HFFc6 (cell line): ENCODE data around the gene NUP210. TPM values are rescaled to one million over a fixed set of nuclear protein-coding genes. Genes with fewer than 3 reads are reported as not detected.

Source experiments
- DNase-seq: peaks from one replicate; pipeline ENCODE4 v3.0.0-alpha.2; 2018
- H3K27ac Mint-ChIP-seq: 2 replicates; pipeline ENCODE4 v1.8.0; 2020; ENCODE audit warnings: mild to moderate bottlenecking, mixed read lengths
- H3K27me3 Mint-ChIP-seq: 2 replicates; pipeline ENCODE4 v1.8.0; 2021; ENCODE audit warnings: mild to moderate bottlenecking, moderate library complexity, mixed read lengths; ENCODE audit not compliant: insufficient read depth
- H3K36me3 Mint-ChIP-seq: 2 replicates; pipeline ENCODE4 v1.8.0; 2021; ENCODE audit warnings: low read depth, mixed read lengths
- H3K4me1 Mint-ChIP-seq: 2 replicates; pipeline ENCODE4 v1.8.0; 2020; ENCODE audit warnings: low read depth, mixed read lengths
- H3K4me3 Mint-ChIP-seq: 2 replicates; pipeline ENCODE4 v1.8.0; 2020; ENCODE audit warnings: mild to moderate bottlenecking, moderate library complexity, mixed read lengths
- H3K9me3 Mint-ChIP-seq: 2 replicates; pipeline ENCODE4 v1.8.0; 2020; ENCODE audit warnings: mild to moderate bottlenecking, mixed read lengths
- total RNA-seq, 6 experiments: library from RNA; stranded (reverse); fragmentation: NEBNext Ultra II Directional; extraction: Animal tissue kit (Norgen Biotek cat#: 25700); gene quantifications; 2 replicates in 1 of 6; 3 replicates in 5 of 6; pipeline ENCODE4 v1.2.3, GENCODE V29; 2021
- TF ChIP-seq, protein P1 (sequence below): fragments of 200-600 bp; sonication (generic); IDR thresholded peaks from 2 replicates; pipeline ENCODE4 v1.5.0; 2021; ENCODE audit warnings: antibody characterized with exemption, mild to moderate bottlenecking

The NUP210 gene
- total RNA-seq, 6 experiments from 2014 or later = 0.33 to 3.4 (median 3.1) TPM

DNA sequence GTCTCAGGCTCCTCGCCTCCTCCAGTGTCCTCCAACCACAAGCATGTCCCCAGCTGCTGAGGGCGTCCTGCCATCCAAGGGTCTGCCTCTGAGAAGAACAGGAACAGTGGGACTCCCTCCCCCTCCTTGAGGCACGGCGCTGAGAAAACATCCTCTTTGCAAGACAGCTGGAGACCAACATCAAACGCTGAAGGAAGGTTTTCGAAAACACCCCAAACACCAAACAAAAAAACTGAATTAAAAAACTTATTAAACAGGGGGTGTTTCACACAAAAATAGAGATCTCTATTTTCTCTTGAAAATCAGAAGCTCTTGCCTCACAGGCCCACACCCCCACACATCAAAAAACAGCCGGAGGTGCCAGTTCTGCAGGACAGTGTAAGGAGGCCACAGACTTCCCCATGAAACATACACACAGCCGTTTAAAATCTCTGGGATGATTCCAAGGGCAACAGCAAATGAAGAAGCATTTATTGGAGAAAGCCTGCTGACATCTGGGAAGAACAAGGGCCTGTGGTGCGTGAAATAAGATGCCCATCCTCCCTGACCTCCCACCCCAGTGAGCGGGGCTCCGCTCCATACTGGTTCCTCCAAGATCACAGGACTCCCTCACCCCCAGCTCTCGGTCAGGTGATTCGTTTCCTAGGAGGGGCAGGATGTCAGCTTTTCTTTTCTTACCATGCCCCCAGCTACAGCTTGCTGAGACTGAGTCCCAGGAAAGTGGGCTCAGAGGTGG lies 71.3 kb downstream of the NUP210 start:
- H3K9me3 Mint-ChIP-seq = no peaks in the 10 kb centered on the region
- no peak for DNase-seq
- H3K27ac Mint-ChIP-seq = no peak overlapping the region
- no peak overlapping the region for H3K4me3 Mint-ChIP-seq
- TF ChIP-seq, protein P1, sequence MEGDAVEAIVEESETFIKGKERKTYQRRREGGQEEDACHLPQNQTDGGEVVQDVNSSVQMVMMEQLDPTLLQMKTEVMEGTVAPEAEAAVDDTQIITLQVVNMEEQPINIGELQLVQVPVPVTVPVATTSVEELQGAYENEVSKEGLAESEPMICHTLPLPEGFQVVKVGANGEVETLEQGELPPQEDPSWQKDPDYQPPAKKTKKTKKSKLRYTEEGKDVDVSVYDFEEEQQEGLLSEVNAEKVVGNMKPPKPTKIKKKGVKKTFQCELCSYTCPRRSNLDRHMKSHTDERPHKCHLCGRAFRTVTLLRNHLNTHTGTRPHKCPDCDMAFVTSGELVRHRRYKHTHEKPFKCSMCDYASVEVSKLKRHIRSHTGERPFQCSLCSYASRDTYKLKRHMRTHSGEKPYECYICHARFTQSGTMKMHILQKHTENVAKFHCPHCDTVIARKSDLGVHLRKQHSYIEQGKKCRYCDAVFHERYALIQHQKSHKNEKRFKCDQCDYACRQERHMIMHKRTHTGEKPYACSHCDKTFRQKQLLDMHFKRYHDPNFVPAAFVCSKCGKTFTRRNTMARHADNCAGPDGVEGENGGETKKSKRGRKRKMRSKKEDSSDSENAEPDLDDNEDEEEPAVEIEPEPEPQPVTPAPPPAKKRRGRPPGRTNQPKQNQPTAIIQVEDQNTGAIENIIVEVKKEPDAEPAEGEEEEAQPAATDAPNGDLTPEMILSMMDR = no peak
- H3K4me1 Mint-ChIP-seq = peaks cover 17% of the 10 kb centered on the region
- peaks cover 27% of the 10 kb centered on the region for H3K27me3 Mint-ChIP-seq
- no peaks in the 10 kb centered on the region for H3K36me3 Mint-ChIP-seq

DNA sequence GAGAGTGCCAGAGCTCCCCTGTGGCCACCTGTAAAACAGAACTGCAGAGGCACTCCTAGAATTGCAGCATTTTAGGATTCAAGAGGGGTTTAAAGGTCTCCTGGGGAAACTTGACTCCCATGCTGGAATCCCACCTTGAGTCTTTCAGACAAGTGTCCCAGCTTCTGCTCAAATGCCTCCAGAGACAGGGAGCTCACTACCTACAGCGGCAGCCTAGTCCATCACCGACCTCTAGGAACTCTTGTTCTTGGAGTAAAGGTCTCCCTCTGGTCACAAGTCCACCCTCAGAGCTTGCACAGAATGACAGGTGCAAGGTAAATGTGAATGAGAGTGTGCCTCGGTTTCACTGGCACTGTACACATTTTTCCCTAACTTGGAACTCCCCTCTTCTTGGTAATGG lies 72.0 kb downstream of the NUP210 start:
- TF ChIP-seq, protein P1 = no peak
- Mint-ChIP-seq H3K27me3 (peaks cover 32% of the 10 kb centered on the region), H3K36me3 (no peaks in the 10 kb centered on the region), H3K27ac (no peak overlapping the region), H3K9me3 (no peaks in the 10 kb centered on the region), H3K4me1 (peaks cover 17% of the 10 kb centered on the region), H3K4me3 (no peak overlapping the region)
- no peak for DNase-seq

DNA sequence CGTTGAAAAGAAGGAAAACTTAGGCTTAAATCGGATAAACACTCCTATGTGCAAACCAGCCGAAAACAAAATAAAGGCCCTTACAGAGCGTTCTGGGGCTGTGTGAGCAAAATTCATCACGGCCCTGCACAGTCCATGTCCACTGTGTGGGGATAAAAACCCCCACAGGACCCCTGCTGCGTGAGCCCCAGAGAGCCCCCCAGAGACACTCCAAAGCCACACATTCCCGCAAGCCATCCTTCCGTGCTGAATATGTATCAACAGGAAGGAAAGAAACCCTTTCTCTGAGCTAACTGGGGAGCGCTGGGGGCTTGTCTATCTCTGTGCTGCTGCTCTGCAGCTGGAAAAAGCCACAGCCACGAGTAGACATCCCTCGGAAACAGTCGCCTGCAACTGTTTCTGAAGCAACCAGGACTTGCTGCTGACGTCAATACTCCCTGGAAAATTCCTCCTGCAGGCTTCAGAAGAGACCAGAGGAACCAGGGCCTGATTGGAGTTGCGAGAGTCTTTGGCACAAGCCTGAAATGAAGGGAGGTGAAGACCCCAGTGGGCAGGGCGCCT lies 72.7 kb downstream of the NUP210 start:
- no peak overlapping the region for H3K4me3 Mint-ChIP-seq
- TF ChIP-seq, protein P1 = no peak
- H3K36me3 Mint-ChIP-seq = no peaks in the 10 kb centered on the region
- H3K27me3 Mint-ChIP-seq = peaks cover 36% of the 10 kb centered on the region
- no peaks in the 10 kb centered on the region for H3K9me3 Mint-ChIP-seq
- peaks cover 10% of the 10 kb centered on the region for H3K4me1 Mint-ChIP-seq
- DNase-seq = no peak
- no peak overlapping the region for H3K27ac Mint-ChIP-seq

DNA sequence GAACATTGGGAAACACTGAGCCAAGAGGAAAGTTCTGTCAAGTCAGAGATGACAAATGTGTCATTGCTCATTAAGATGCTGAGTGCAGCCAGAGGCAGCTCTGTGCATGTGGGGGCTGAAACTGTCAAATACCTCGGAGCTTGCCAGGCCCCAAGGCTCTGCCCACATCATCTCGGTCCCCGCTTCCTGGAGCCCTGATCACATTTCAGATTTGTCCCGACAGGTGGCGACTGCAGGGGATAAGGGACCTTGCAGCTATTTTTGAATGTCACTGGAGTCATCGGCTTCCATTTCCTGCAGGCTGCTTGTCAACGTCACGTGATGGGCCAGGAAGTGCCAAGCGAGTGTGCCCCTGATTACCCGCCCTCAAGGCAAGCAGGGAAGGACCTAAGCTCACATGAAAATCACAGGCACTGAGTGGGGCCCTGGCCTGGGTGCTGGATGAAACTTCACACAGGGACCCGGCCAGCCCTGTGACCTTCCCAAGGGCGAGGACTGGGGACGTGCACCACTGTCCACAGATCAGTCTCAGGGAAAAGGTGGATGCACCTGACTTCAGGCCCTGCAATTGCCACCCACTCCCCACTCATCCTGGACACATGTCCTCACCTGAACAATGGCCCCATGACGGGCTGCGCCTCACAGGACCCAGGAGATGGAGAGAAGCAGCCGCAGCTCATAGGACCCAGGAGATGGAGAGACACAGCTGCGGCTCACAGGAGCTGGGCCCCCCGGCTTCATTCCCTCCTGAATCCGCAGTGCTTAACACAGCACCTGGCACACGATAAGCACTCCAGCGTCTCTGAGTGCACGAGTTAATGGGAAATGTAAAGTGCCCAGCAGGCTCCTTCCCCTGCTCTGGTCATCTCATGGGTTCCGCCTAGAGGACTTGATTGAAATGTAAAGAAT lies 73.4 kb downstream of the NUP210 start:
- H3K27ac Mint-ChIP-seq = no peak overlapping the region
- H3K4me1 Mint-ChIP-seq = peaks cover 8% of the 10 kb centered on the region
- no peaks in the 10 kb centered on the region for H3K9me3 Mint-ChIP-seq
- no peak for DNase-seq
- peaks cover 40% of the 10 kb centered on the region for H3K27me3 Mint-ChIP-seq
- TF ChIP-seq, protein P1 = no peak
- H3K36me3 Mint-ChIP-seq = no peaks in the 10 kb centered on the region
- no peak overlapping the region for H3K4me3 Mint-ChIP-seq

DNA sequence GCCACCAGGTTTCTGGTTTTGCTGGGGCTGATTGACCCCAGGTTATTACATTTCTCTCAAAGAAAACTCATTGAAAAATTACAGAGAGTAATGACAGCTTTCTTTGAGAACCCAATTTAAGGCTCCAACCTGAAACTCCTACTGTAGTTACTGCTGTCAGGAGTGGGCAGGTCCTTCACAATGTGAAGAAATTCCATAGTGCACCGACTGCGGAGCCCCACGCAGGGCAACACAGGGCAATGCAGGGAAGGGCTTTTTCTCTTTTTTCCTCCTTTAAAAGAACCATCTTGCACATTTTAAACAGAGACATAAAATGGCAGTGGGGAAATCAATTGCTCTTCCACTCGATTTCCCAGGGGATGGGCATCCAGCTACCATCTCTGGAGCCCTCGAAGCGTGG lies 74.3 kb downstream of the NUP210 start:
- TF ChIP-seq, protein P1 = no peak
- H3K4me3 Mint-ChIP-seq = no peak overlapping the region
- H3K27me3 Mint-ChIP-seq = peaks cover 47% of the 10 kb centered on the region
- no peaks in the 10 kb centered on the region for H3K9me3 Mint-ChIP-seq
- H3K36me3 Mint-ChIP-seq = no peaks in the 10 kb centered on the region
- H3K27ac Mint-ChIP-seq = no peak overlapping the region
- no peak for DNase-seq
- H3K4me1 Mint-ChIP-seq = peaks cover 8% of the 10 kb centered on the region
